Right lobe of liver (tissue), 4 donors: ENCODE data around the gene CAPN14.

Experiments
- POLR2A ChIP-seq: fragments of 450-650 bp; IDR thresholded peaks from one replicate; pipeline ENCODE4 v1.6.1; 2017; ENCODE audit warnings: antibody characterized with exemption, mild to moderate bottlenecking
- TF ChIP-seq, protein P1 (sequence below), 4 donors: fragments of 200-600 bp in 3 of 4; fragments of 450-650 bp in 1 of 4; IDR thresholded peaks; one replicate each; pipeline versions ENCODE4 v1.5.1 to v1.8.0; 2016 to 2022; ENCODE audit warnings: antibody characterized with exemption in 4 of 4, mild to moderate bottlenecking in 2 of 4
- donor health status: DM: no; HTN: no; CAD: no.
- donor health status: DM: no; HTN: no; CAD: no.
- donor health status: DM: no; HTN: yes; CAD: no.

GRCh38 chr2:31254237-31255203, 37.2 kb upstream of the CAPN14 start:
- TF ChIP-seq, protein P1, sequence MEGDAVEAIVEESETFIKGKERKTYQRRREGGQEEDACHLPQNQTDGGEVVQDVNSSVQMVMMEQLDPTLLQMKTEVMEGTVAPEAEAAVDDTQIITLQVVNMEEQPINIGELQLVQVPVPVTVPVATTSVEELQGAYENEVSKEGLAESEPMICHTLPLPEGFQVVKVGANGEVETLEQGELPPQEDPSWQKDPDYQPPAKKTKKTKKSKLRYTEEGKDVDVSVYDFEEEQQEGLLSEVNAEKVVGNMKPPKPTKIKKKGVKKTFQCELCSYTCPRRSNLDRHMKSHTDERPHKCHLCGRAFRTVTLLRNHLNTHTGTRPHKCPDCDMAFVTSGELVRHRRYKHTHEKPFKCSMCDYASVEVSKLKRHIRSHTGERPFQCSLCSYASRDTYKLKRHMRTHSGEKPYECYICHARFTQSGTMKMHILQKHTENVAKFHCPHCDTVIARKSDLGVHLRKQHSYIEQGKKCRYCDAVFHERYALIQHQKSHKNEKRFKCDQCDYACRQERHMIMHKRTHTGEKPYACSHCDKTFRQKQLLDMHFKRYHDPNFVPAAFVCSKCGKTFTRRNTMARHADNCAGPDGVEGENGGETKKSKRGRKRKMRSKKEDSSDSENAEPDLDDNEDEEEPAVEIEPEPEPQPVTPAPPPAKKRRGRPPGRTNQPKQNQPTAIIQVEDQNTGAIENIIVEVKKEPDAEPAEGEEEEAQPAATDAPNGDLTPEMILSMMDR (IDR thresholded peaks at IDR 0.05): no peak
- TF ChIP-seq POLR2A: no peak
